ENCODE results near the gene MLIP. TPM values are rescaled to one million over a fixed set of nuclear protein-coding genes. Genes with fewer than 3 reads are reported as not detected.
A peak's percentile ranks its signal among the peaks of the same experiment; 100 is the strongest.
"Not testable (repeated sequence)": the region's sequence is repeated elsewhere in the genome, so short reads cannot be mapped to it uniquely, and the experiment has no call there.

MLIP gene
- total and polyA plus RNA-seq, 4 donors: 0.92 to 28.6 (median 7.5) TPM

DNA sequence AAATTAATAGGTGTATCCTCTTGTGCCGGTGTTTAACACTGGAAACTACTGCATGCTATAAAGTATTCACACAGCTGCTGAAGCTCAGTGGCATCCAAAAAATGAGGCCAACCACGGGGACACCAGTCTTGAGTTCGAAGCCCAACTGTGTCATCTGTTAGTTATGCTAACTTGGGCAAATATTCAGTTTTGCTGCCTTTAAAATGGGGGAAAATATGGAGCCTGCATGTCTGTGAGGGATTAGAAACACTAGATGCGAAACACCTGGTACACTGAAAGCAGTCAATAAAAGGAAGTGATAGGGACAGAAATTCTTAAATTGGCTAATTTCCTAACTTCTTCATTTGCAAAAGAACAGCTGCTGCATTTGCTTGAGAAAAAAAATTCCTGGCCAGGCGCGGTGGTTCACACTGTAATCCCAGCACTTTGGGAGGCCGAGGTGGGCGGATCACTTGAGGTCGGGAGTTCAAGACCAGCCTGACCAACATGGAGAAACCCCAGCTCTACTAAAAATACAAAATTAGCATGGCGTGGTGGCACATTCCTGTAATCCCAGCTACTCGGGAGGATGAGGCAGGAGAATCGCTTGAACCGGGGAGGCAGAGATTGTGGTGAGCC is 36.6 kb upstream of the MLIP start:
- 84% methylated on average over 8 of the region's 13 CpGs for WGBS (ENCODE audit: insufficient coverage)
- Histone ChIP-seq H3K27me3 (ENCODE audit: control insufficient read depth, insufficient read depth, low read length) (no peaks in the 10 kb centered on the region), H3K36me3 (ENCODE audit: control insufficient read depth, insufficient read depth, low read length) (no peaks in the 10 kb centered on the region), H3K4me3 (ENCODE audit: low read depth, low read length) (no peak overlapping the region), H3K9me3 (ENCODE audit: control insufficient read depth, insufficient read depth, low read length) (no peaks in the 10 kb centered on the region), H3K4me1 (ENCODE audit: control insufficient read depth, insufficient read depth, low read length) (no peaks in the 10 kb centered on the region), H3K27ac (ENCODE audit: low read depth, low read length) (no peak overlapping the region)
- no peak for DNase-seq (ENCODE audit: low read depth in 4 of 6, low spot score in 6 of 6)

DNA sequence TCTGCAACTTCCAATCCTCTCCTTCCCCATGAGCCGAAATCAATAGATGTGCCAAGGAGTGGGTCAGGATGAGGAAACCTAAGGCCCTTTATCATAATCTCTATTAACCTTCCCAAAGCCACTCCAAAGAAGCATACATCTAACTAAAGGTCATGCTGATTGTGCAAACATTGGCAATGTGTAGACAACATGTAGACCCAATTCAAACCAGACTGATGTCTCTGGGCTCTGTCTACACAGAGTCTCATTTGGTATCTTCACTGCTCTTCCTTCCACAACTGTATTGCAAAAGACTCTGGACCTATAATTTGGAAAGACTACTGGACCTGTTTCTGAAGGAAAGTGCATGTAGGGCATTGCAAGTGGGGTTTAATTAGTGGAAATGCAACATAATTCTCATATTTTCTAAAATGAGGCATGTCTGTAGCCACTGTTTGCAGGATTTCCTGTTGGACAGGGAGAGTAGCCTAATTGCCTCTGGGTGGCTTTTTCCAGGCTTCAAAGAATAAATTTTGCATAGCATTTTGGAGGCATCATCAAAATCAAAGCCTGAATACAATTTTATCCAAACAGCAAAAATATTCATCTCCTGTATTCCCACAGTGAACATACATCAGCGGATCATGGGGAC is 35.0 kb upstream of the MLIP start:
- no CpG with 5 or more reads among the region's 2 CpGs for WGBS (ENCODE audit: insufficient coverage)
- Histone ChIP-seq H3K27ac (ENCODE audit: low read depth, low read length) (no peak overlapping the region), H3K36me3 (ENCODE audit: control insufficient read depth, insufficient read depth, low read length) (no peaks in the 10 kb centered on the region), H3K4me1 (ENCODE audit: control insufficient read depth, insufficient read depth, low read length) (no peaks in the 10 kb centered on the region), H3K9me3 (ENCODE audit: control insufficient read depth, insufficient read depth, low read length) (no peaks in the 10 kb centered on the region), H3K27me3 (ENCODE audit: control insufficient read depth, insufficient read depth, low read length) (no peaks in the 10 kb centered on the region), H3K4me3 (ENCODE audit: low read depth, low read length) (no peak overlapping the region)
- no peak for DNase-seq (ENCODE audit: low read depth in 4 of 6, low spot score in 6 of 6)

DNA sequence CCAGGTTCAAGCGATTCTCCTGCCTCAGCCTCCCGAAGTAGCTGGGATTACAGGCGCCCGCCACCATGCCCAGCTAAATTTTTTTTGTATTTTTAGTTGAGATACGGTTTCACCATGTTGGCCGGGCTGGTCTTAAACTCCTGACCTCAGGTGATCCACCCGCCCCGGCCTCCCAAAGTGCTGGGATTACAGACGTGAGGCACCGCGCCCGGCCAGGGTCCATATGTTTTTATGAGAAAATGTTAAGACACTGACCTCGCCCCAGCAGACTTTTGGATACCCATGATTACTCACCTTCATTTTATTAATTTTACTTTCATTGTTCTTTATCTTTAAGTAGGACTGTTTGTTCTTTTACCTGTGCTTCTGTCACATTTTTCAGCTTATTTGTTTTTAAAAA is 29.7 kb upstream of the MLIP start:
- not testable (repeated sequence) for H3K4me1 ChIP-seq (ENCODE audit: control insufficient read depth, insufficient read depth, low read length); H3K36me3 ChIP-seq (ENCODE audit: control insufficient read depth, insufficient read depth, low read length); H3K27me3 ChIP-seq (ENCODE audit: control insufficient read depth, insufficient read depth, low read length); H3K27ac ChIP-seq (ENCODE audit: low read depth, low read length); H3K4me3 ChIP-seq (ENCODE audit: low read depth, low read length); H3K9me3 ChIP-seq (ENCODE audit: control insufficient read depth, insufficient read depth, low read length); DNase-seq (ENCODE audit: low read depth in 4 of 6, low spot score in 6 of 6)
- 95% methylated on average over 7 of the region's 13 CpGs for WGBS (ENCODE audit: insufficient coverage)

DNA sequence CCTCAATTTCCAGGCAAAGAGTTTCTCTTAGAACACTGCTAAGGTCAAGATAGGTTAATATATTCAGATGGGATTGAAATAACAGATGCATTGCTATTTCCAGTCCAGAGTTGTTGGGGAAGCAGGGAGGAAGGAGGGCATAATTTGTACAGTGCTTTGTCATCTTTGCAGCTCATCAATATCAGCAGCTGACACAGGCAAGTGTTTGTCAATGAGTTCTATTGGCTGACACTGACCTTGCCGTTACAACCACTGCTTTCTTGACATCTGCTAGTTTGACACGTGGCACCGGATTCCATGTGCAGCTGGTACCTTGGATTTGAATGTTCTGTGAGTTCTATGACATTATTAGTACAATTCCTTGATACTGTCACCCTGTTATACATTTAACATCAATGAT is 28.0 kb upstream of the MLIP start:
- no peaks in the 10 kb centered on the region for H3K4me1 ChIP-seq (ENCODE audit: control insufficient read depth, insufficient read depth, low read length)
- no peaks in the 10 kb centered on the region for H3K9me3 ChIP-seq (ENCODE audit: control insufficient read depth, insufficient read depth, low read length)
- no peak overlapping the region for H3K27ac ChIP-seq (ENCODE audit: low read depth, low read length)
- no peaks in the 10 kb centered on the region for H3K36me3 ChIP-seq (ENCODE audit: control insufficient read depth, insufficient read depth, low read length)
- whole genome bisulfite sequencing (ENCODE audit: insufficient coverage): no CpG with 5 or more reads among the region's 3 CpGs
- H3K4me3 ChIP-seq (ENCODE audit: low read depth, low read length): no peak overlapping the region
- DNase-seq (ENCODE audit: low read depth in 4 of 6, low spot score in 6 of 6): no peak
- no peaks in the 10 kb centered on the region for H3K27me3 ChIP-seq (ENCODE audit: control insufficient read depth, insufficient read depth, low read length)

DNA sequence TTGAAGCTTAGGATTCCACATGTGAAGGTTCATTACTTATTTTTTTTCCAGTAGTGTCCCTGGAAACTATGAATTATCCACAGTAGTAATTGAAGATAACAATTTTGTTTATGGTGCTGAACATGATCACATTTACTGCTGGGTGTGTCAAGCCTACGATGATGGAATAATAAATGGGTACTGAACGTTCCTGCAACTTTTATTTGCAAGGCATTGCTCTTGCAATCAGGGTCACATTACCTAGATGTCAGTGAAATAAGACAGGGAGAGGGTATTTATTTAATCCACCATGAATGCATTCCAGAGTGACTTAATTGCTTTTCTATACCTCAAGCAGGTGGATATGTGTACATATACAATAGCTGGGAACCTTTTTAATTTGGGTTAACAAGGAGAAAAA is 27.0 kb upstream of the MLIP start:
- H3K4me3 ChIP-seq (ENCODE audit: low read depth, low read length): no peak overlapping the region
- no peaks in the 10 kb centered on the region for H3K9me3 ChIP-seq (ENCODE audit: control insufficient read depth, insufficient read depth, low read length)
- no peaks in the 10 kb centered on the region for H3K27me3 ChIP-seq (ENCODE audit: control insufficient read depth, insufficient read depth, low read length)
- DNase-seq (ENCODE audit: low read depth in 4 of 6, low spot score in 6 of 6): no peak
- H3K36me3 ChIP-seq (ENCODE audit: control insufficient read depth, insufficient read depth, low read length): no peaks in the 10 kb centered on the region
- no peak overlapping the region for H3K27ac ChIP-seq (ENCODE audit: low read depth, low read length)
- WGBS (ENCODE audit: insufficient coverage): 67% methylated on average over 1 of the region's 2 CpGs
- no peaks in the 10 kb centered on the region for H3K4me1 ChIP-seq (ENCODE audit: control insufficient read depth, insufficient read depth, low read length)

DNA sequence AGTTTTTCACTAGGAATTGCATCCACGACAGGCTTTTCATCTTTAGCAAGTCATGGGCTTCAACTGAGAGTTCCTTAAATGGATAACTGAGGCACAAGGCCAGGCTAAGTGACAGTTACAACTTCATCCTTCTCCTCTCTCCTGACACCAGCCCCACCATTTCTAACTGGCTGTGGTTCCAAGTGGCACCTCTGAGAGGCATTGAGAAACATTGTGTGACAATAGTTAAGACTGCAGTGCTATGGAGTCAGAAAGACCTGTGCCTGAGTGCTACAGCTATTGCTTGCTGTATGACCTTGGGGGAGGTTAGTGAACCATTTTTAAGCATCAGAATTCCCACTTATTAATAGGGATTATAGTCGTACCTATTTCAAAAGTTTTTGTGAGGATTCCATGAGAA is 26.2 kb upstream of the MLIP start:
- H3K27me3 ChIP-seq (ENCODE audit: control insufficient read depth, insufficient read depth, low read length): no peaks in the 10 kb centered on the region
- H3K27ac ChIP-seq (ENCODE audit: low read depth, low read length): no peak overlapping the region
- H3K9me3 ChIP-seq (ENCODE audit: control insufficient read depth, insufficient read depth, low read length): no peaks in the 10 kb centered on the region
- WGBS (ENCODE audit: insufficient coverage): 0% methylated on average over 1 of the region's 2 CpGs
- H3K36me3 ChIP-seq (ENCODE audit: control insufficient read depth, insufficient read depth, low read length): no peaks in the 10 kb centered on the region
- DNase-seq (ENCODE audit: low read depth in 4 of 6, low spot score in 6 of 6): no peak
- no peak overlapping the region for H3K4me3 ChIP-seq (ENCODE audit: low read depth, low read length)
- no peaks in the 10 kb centered on the region for H3K4me1 ChIP-seq (ENCODE audit: control insufficient read depth, insufficient read depth, low read length)

DNA sequence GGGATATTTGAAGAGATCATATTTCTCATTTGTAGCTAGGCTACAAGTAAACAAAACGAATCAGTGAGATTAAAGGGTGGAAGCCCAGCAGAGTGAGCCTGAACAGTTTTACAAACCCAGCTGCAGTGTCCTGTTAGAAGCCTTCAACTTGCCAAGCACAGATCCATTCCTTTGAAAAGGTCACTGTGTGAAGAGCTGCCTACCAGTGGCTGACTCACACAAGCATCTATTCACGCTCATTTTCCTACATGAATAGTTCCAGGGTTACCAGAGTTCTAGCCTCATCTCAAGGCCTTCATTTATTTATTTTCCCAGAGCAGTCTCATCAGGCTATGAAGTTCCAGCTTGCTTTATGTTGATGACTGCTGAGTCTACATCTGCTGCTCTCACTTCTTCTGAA is 25.7 kb upstream of the MLIP start:
- Histone ChIP-seq H3K36me3 (ENCODE audit: control insufficient read depth, insufficient read depth, low read length) (no peaks in the 10 kb centered on the region), H3K27ac (ENCODE audit: low read depth, low read length) (no peak overlapping the region), H3K4me3 (ENCODE audit: low read depth, low read length) (no peak overlapping the region), H3K27me3 (ENCODE audit: control insufficient read depth, insufficient read depth, low read length) (no peaks in the 10 kb centered on the region), H3K4me1 (ENCODE audit: control insufficient read depth, insufficient read depth, low read length) (no peaks in the 10 kb centered on the region), H3K9me3 (ENCODE audit: control insufficient read depth, insufficient read depth, low read length) (no peaks in the 10 kb centered on the region)
- 20% methylated on average over 1 of the region's 2 CpGs for WGBS (ENCODE audit: insufficient coverage)
- DNase-seq (ENCODE audit: low read depth in 4 of 6, low spot score in 6 of 6): peak in 1 of 6 donors; percentile 53

DNA sequence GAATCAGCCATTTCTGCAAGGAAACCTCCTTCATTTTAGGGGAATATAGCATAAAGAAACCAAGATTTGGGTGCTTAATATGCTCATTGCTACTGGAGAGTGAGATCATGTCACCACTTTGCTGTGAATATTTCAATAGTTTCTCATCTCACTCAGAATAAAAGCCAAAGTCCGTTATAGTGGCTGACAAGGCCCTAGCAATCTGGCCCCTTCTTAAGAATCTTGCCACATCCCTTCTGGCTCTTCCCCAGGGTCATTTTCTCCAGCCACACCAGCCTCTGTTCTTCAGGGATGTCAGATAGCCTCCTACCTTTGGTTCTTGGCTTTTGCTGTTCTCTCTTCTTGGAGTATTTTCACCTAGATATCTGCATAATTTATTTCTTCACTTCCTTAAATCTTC is 24.8 kb upstream of the MLIP start:
- no peaks in the 10 kb centered on the region for H3K27me3 ChIP-seq (ENCODE audit: control insufficient read depth, insufficient read depth, low read length)
- no peak for DNase-seq (ENCODE audit: low read depth in 4 of 6, low spot score in 6 of 6)
- WGBS (ENCODE audit: insufficient coverage): 94% methylated on average over 1 of the region's 1 CpG
- H3K4me1 ChIP-seq (ENCODE audit: control insufficient read depth, insufficient read depth, low read length): no peaks in the 10 kb centered on the region
- no peak overlapping the region for H3K27ac ChIP-seq (ENCODE audit: low read depth, low read length)
- H3K4me3 ChIP-seq (ENCODE audit: low read depth, low read length): no peak overlapping the region
- no peaks in the 10 kb centered on the region for H3K36me3 ChIP-seq (ENCODE audit: control insufficient read depth, insufficient read depth, low read length)
- H3K9me3 ChIP-seq (ENCODE audit: control insufficient read depth, insufficient read depth, low read length): no peaks in the 10 kb centered on the region

DNA sequence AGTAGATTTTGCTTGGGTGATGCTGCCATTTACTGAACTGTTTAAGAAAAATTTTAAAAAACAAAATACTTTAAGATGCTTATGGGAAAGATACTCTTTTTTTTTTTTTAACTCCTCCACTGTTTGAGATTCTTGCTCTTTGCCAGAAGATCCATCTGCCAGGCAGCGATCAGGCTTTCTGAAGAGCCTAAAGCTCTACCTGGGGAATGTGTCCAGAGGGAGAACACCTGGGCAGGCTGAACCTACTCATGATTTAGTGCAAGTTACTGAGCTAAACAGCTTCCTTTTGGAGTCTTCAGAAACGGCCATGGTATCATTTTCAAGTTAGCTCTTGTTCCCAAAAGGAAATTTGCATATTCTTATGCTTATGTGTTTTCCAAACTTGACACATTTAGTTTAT is 23.5 kb upstream of the MLIP start:
- no peak overlapping the region for H3K27ac ChIP-seq (ENCODE audit: low read depth, low read length)

DNA sequence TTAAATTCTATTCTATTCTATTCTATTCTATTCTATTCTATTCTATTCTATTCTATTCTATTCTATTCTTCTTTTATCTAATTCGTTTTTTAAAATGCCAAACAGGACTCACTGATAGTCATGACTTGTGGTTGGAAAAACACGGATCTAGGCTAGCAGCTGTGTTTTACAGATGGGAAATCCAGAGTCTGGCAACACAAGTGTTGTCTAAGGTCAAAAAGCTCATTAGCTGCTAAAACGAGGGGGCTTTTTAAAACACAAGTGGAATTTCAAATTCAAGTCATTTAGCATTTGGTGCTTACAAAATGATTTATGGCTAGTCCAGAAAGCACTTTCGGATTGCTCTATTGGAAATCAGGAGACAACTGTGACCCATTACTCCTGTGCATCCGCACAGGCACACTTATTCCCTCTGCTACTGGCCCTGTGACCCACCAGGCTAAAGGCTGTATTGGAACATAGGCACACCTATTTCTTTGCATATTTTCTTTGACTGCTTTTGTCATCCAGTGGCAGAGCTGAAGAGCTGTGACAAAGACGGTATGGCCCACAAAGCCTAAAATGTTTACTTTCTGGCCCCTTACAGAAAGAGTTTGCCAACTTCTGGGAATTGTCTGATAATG is 17.8 kb upstream of the MLIP start:
- Histone ChIP-seq H3K9me3 (ENCODE audit: control insufficient read depth, insufficient read depth, low read length) (no peaks in the 10 kb centered on the region), H3K27ac (ENCODE audit: low read depth, low read length) (no peak overlapping the region), H3K27me3 (ENCODE audit: control insufficient read depth, insufficient read depth, low read length) (no peaks in the 10 kb centered on the region), H3K36me3 (ENCODE audit: control insufficient read depth, insufficient read depth, low read length) (no peaks in the 10 kb centered on the region), H3K4me1 (ENCODE audit: control insufficient read depth, insufficient read depth, low read length) (no peaks in the 10 kb centered on the region), H3K4me3 (ENCODE audit: low read depth, low read length) (no peak overlapping the region)
- 47% methylated on average over 4 of the region's 6 CpGs for WGBS (ENCODE audit: insufficient coverage)
- DNase-seq (ENCODE audit: low read depth in 4 of 6, low spot score in 6 of 6): no peak

More for the DNA sequence above, 23.5 kb upstream of the MLIP start:
- Histone ChIP-seq H3K36me3 (ENCODE audit: control insufficient read depth, insufficient read depth, low read length) (no peaks in the 10 kb centered on the region), H3K27me3 (ENCODE audit: control insufficient read depth, insufficient read depth, low read length) (no peaks in the 10 kb centered on the region), H3K9me3 (ENCODE audit: control insufficient read depth, insufficient read depth, low read length) (no peaks in the 10 kb centered on the region), H3K4me3 (ENCODE audit: low read depth, low read length) (no peak overlapping the region), H3K4me1 (ENCODE audit: control insufficient read depth, insufficient read depth, low read length) (no peaks in the 10 kb centered on the region)
- WGBS (ENCODE audit: insufficient coverage): 100% methylated on average over 1 of the region's 2 CpGs
- DNase-seq (ENCODE audit: low read depth in 4 of 6, low spot score in 6 of 6): no peak
